ENCODE results near the gene RGS18.

The RGS18 gene

GRCh38 chr1:192171123-192171522 lies 12.9 kb downstream of the RGS18 start:
- Histone ChIP-seq H3K9me3 (ENCODE audit: insufficient read depth, low read length) (no peaks in the 10 kb centered on the region), H3K9ac (ENCODE audit: insufficient read length, low read depth) (no peak overlapping the region), H3K4me1 (ENCODE audit: insufficient read depth, insufficient read length) (no peaks in the 10 kb centered on the region), H3K4me3 (ENCODE audit: insufficient read length, low read depth) (no peak overlapping the region), H3K36me3 (ENCODE audit: insufficient read depth, insufficient read length, low read length) (no peaks in the 10 kb centered on the region), H3K27me3 (ENCODE audit: insufficient read depth, insufficient read length) (no peaks in the 10 kb centered on the region)
- no peak for DNase-seq (ENCODE audit: low read depth, low spot score)
- TF ChIP-seq SUZ12 (IDR thresholded peaks at IDR 0.05; ENCODE audit: extremely low read depth, insufficient read depth, insufficient read length) (no peak), YY1 (IDR thresholded peaks at IDR 0.05; ENCODE audit: insufficient read depth, insufficient read length) (no peak), ZNF274 (IDR thresholded peaks at IDR 0.05; ENCODE audit: low read depth, low read length) (no peak)

- no peak overlapping the region for H3K4me3 ChIP-seq (ENCODE audit: insufficient read length, low read depth)
- no peak for TF ChIP-seq SUZ12 (IDR thresholded peaks at IDR 0.05; ENCODE audit: extremely low read depth, insufficient read depth, insufficient read length)
- TF ChIP-seq ZNF274 (IDR thresholded peaks at IDR 0.05; ENCODE audit: low read depth, low read length): no peak
- no peak for TF ChIP-seq YY1 (IDR thresholded peaks at IDR 0.05; ENCODE audit: insufficient read depth, insufficient read length)
- no peaks in the 10 kb centered on the region for H3K27me3 ChIP-seq (ENCODE audit: insufficient read depth, insufficient read length)
- no peaks in the 10 kb centered on the region for H3K9me3 ChIP-seq (ENCODE audit: insufficient read depth, low read length)
- H3K36me3 ChIP-seq (ENCODE audit: insufficient read depth, insufficient read length, low read length): no peaks in the 10 kb centered on the region
- H3K9ac ChIP-seq (ENCODE audit: insufficient read length, low read depth): no peak overlapping the region
- H3K4me1 ChIP-seq (ENCODE audit: insufficient read depth, insufficient read length): no peaks in the 10 kb centered on the region
- no peak for DNase-seq (ENCODE audit: low read depth, low spot score)
These were observed 17.7 kb downstream of the RGS18 start for GRCh38 chr1:192175971-192176370.

- H3K27me3 ChIP-seq (ENCODE audit: insufficient read depth, insufficient read length): no peaks in the 10 kb centered on the region
- DNase-seq (ENCODE audit: low read depth, low spot score): no peak
- H3K36me3 ChIP-seq (ENCODE audit: insufficient read depth, insufficient read length, low read length): no peaks in the 10 kb centered on the region
- no peak for TF ChIP-seq YY1 (IDR thresholded peaks at IDR 0.05; ENCODE audit: insufficient read depth, insufficient read length)
- TF ChIP-seq SUZ12 (IDR thresholded peaks at IDR 0.05; ENCODE audit: extremely low read depth, insufficient read depth, insufficient read length): no peak
- TF ChIP-seq ZNF274 (IDR thresholded peaks at IDR 0.05; ENCODE audit: low read depth, low read length): no peak
- no peak overlapping the region for H3K4me3 ChIP-seq (ENCODE audit: insufficient read length, low read depth)
- H3K9ac ChIP-seq (ENCODE audit: insufficient read length, low read depth): no peak overlapping the region
- no peaks in the 10 kb centered on the region for H3K4me1 ChIP-seq (ENCODE audit: insufficient read depth, insufficient read length)
- H3K9me3 ChIP-seq (ENCODE audit: insufficient read depth, low read length): no peaks in the 10 kb centered on the region
These were observed 25.5 kb downstream of the RGS18 start for GRCh38 chr1:192183788-192184187.

GRCh38 chr1:192186197-192186596 lies 27.9 kb downstream of the RGS18 start:
- Histone ChIP-seq H3K4me3 (ENCODE audit: insufficient read length, low read depth) (no peak overlapping the region), H3K27me3 (ENCODE audit: insufficient read depth, insufficient read length) (no peaks in the 10 kb centered on the region), H3K9ac (ENCODE audit: insufficient read length, low read depth) (no peak overlapping the region), H3K9me3 (ENCODE audit: insufficient read depth, low read length) (no peaks in the 10 kb centered on the region), H3K36me3 (ENCODE audit: insufficient read depth, insufficient read length, low read length) (no peaks in the 10 kb centered on the region), H3K4me1 (ENCODE audit: insufficient read depth, insufficient read length) (no peaks in the 10 kb centered on the region)
- TF ChIP-seq YY1 (IDR thresholded peaks at IDR 0.05; ENCODE audit: insufficient read depth, insufficient read length): no peak
- no peak for DNase-seq (ENCODE audit: low read depth, low spot score)

GRCh38 chr1:192190066-192190465 lies 31.8 kb downstream of the RGS18 start:
- TF ChIP-seq SUZ12 (IDR thresholded peaks at IDR 0.05; ENCODE audit: extremely low read depth, insufficient read depth, insufficient read length) (no peak), YY1 (IDR thresholded peaks at IDR 0.05; ENCODE audit: insufficient read depth, insufficient read length) (no peak), ZNF274 (IDR thresholded peaks at IDR 0.05; ENCODE audit: low read depth, low read length) (no peak)
- no peaks in the 10 kb centered on the region for H3K36me3 ChIP-seq (ENCODE audit: insufficient read depth, insufficient read length, low read length)
- no peak overlapping the region for H3K9ac ChIP-seq (ENCODE audit: insufficient read length, low read depth)
- H3K27me3 ChIP-seq (ENCODE audit: insufficient read depth, insufficient read length): no peaks in the 10 kb centered on the region
- no peak for DNase-seq (ENCODE audit: low read depth, low spot score)
- no peak overlapping the region for H3K4me3 ChIP-seq (ENCODE audit: insufficient read length, low read depth)
- no peaks in the 10 kb centered on the region for H3K9me3 ChIP-seq (ENCODE audit: insufficient read depth, low read length)
- no peaks in the 10 kb centered on the region for H3K4me1 ChIP-seq (ENCODE audit: insufficient read depth, insufficient read length)

- no peak for TF ChIP-seq YY1 (IDR thresholded peaks at IDR 0.05; ENCODE audit: insufficient read depth, insufficient read length)
- TF ChIP-seq ZNF274 (IDR thresholded peaks at IDR 0.05; ENCODE audit: low read depth, low read length): no peak
- TF ChIP-seq SUZ12 (IDR thresholded peaks at IDR 0.05; ENCODE audit: extremely low read depth, insufficient read depth, insufficient read length): no peak
These were observed 43.0 kb downstream of the RGS18 start for GRCh38 chr1:192201303-192201702.

GRCh38 chr1:192224396-192224795 lies 66.1 kb downstream of the RGS18 start:
- H3K9ac ChIP-seq (ENCODE audit: insufficient read length, low read depth): no peak overlapping the region
- H3K36me3 ChIP-seq (ENCODE audit: insufficient read depth, insufficient read length, low read length): no peaks in the 10 kb centered on the region
- H3K9me3 ChIP-seq (ENCODE audit: insufficient read depth, low read length): no peaks in the 10 kb centered on the region
- no peak overlapping the region for H3K4me3 ChIP-seq (ENCODE audit: insufficient read length, low read depth)
- DNase-seq (ENCODE audit: low read depth, low spot score): no peak
- no peaks in the 10 kb centered on the region for H3K4me1 ChIP-seq (ENCODE audit: insufficient read depth, insufficient read length)
- no peak for TF ChIP-seq SUZ12 (IDR thresholded peaks at IDR 0.05; ENCODE audit: extremely low read depth, insufficient read depth, insufficient read length)
- no peak for TF ChIP-seq YY1 (IDR thresholded peaks at IDR 0.05; ENCODE audit: insufficient read depth, insufficient read length)
- no peak for TF ChIP-seq ZNF274 (IDR thresholded peaks at IDR 0.05; ENCODE audit: low read depth, low read length)
- H3K27me3 ChIP-seq (ENCODE audit: insufficient read depth, insufficient read length): no peaks in the 10 kb centered on the region

More at GRCh38 chr1:192201303-192201702, 43.0 kb downstream of the RGS18 start:
- Histone ChIP-seq H3K9ac (ENCODE audit: insufficient read length, low read depth) (no peak overlapping the region), H3K36me3 (ENCODE audit: insufficient read depth, insufficient read length, low read length) (no peaks in the 10 kb centered on the region), H3K27me3 (ENCODE audit: insufficient read depth, insufficient read length) (no peaks in the 10 kb centered on the region), H3K9me3 (ENCODE audit: insufficient read depth, low read length) (peaks cover 30% of the 10 kb centered on the region; the same call in 1 of the 2 replicates), H3K4me3 (ENCODE audit: insufficient read length, low read depth) (no peak overlapping the region), H3K4me1 (ENCODE audit: insufficient read depth, insufficient read length) (no peaks in the 10 kb centered on the region)
- DNase-seq (ENCODE audit: low read depth, low spot score): no peak

GRCh38 chr1:192224846-192225245 lies 66.6 kb downstream of the RGS18 start:
- no peak for DNase-seq (ENCODE audit: low read depth, low spot score)
- no peak overlapping the region for H3K4me3 ChIP-seq (ENCODE audit: insufficient read length, low read depth)
- H3K9me3 ChIP-seq (ENCODE audit: insufficient read depth, low read length): no peaks in the 10 kb centered on the region

More at GRCh38 chr1:192224846-192225245, 66.6 kb downstream of the RGS18 start:
- no peak for TF ChIP-seq YY1 (IDR thresholded peaks at IDR 0.05; ENCODE audit: insufficient read depth, insufficient read length)
- TF ChIP-seq SUZ12 (IDR thresholded peaks at IDR 0.05; ENCODE audit: extremely low read depth, insufficient read depth, insufficient read length): no peak
- TF ChIP-seq ZNF274 (IDR thresholded peaks at IDR 0.05; ENCODE audit: low read depth, low read length): no peak
- Histone ChIP-seq H3K36me3 (ENCODE audit: insufficient read depth, insufficient read length, low read length) (no peaks in the 10 kb centered on the region), H3K4me1 (ENCODE audit: insufficient read depth, insufficient read length) (no peaks in the 10 kb centered on the region), H3K27me3 (ENCODE audit: insufficient read depth, insufficient read length) (no peaks in the 10 kb centered on the region), H3K9ac (ENCODE audit: insufficient read length, low read depth) (no peak overlapping the region)
